HepG2 (cell line): Measurements from ENCODE around the gene RNF149. TPM values are rescaled to one million over a fixed set of nuclear protein-coding genes. Genes with fewer than 3 reads are reported as not detected.
A peak's percentile ranks its signal among the peaks of the same experiment; 100 is the strongest.

ENCODE experiments used
- ARID4A ChIP-seq: sonication (generic); formaldehyde crosslinking; IDR thresholded peaks from 2 replicates; pipeline ENCODE4 v1.5.0; 2020; ENCODE audit warnings: mild to moderate bottlenecking, missing genetic modification reagents, borderline replicate concordance
- ATAD3A ChIP-seq: sonication (generic); formaldehyde crosslinking; IDR thresholded peaks from 2 replicates; pipeline ENCODE4 v1.4.0; 2020; ENCODE audit warnings: missing genetic modification reagents
- CBX1 ChIP-seq: IDR thresholded peaks from one replicate; pipeline ENCODE4 v1.6.1; 2016; ENCODE audit warnings: antibody characterized with exemption, low read depth
- CERS6 ChIP-seq: sonication (generic); formaldehyde crosslinking; IDR thresholded peaks from 2 replicates; pipeline ENCODE4 v1.5.0; 2020; ENCODE audit warnings: missing genetic modification reagents
- FIP1L1 ChIP-seq: fragments of 200-400 bp; formaldehyde crosslinking; IDR thresholded peaks from 2 replicates; pipeline ENCODE4 v1.6.1; 2018; ENCODE audit warnings: low read depth, mild to moderate bottlenecking, low read length, moderate library complexity, borderline replicate concordance; ENCODE audit not compliant: insufficient read depth
- GATAD2A ChIP-seq: IDR thresholded peaks from 2 replicates; pipeline ENCODE4 v1.6.1; 2016
- HNRNPK ChIP-seq: fragments of 200-400 bp; formaldehyde crosslinking; IDR thresholded peaks from 2 replicates; pipeline ENCODE4 v1.6.1; 2018; ENCODE audit warnings: low read length, low read depth, moderate library complexity, mild to moderate bottlenecking; ENCODE audit not compliant: poor library complexity, severe bottlenecking
- HNRNPUL1 ChIP-seq: fragments of 200-400 bp; formaldehyde crosslinking; IDR thresholded peaks from 2 replicates; pipeline ENCODE4 v1.6.1; 2017; ENCODE audit warnings: low read depth, mild to moderate bottlenecking, low read length, moderate library complexity
- MNT ChIP-seq: fragments of 450-650 bp; IDR thresholded peaks from 2 replicates; pipeline ENCODE4 v1.6.1; 2016
- NCOR1 ChIP-seq: fragments of 200-600 bp; sonication (generic); IDR thresholded peaks from 2 replicates; pipeline ENCODE4 v1.7.0; 2017; ENCODE audit warnings: antibody characterized with exemption, low read length, borderline replicate concordance
- RFX3 ChIP-seq: IDR thresholded peaks from 2 replicates; pipeline ENCODE4 v1.6.1; 2016; ENCODE audit warnings: missing biosample characterization, missing genetic modification reagents
- SOX13 ChIP-seq, 3 experiments: fragments of 450-650 bp in 1 of 3; sonication (generic) in 1 of 3; formaldehyde crosslinking in 1 of 3; IDR thresholded peaks in 2 of 3; conservative IDR thresholded peaks in 1 of 3; 2 replicates each; pipeline versions ENCODE4 v1.5.0 to v1.6.1; 2016 to 2020; ENCODE audit warnings: antibody characterized with exemption in 1 of 3, mild to moderate bottlenecking in 1 of 3, missing compliant biosample characterization in 1 of 3, missing genetic modification reagents in 1 of 3, moderate library complexity in 1 of 3
- XBP1 ChIP-seq: sonication (generic); formaldehyde crosslinking; IDR thresholded peaks from 2 replicates; pipeline ENCODE4 v1.5.0; 2020; ENCODE audit warnings: missing genetic modification reagents
- ZBTB42 ChIP-seq: sonication (generic); formaldehyde crosslinking; IDR thresholded peaks from 2 replicates; pipeline ENCODE4 v1.5.0; 2020; ENCODE audit warnings: mild to moderate bottlenecking, missing genetic modification reagents
- ZNF484 ChIP-seq: sonication (generic); formaldehyde crosslinking; IDR thresholded peaks from 2 replicates; pipeline ENCODE4 v1.5.1; 2020; ENCODE audit warnings: mild to moderate bottlenecking, low read depth, missing genetic modification reagents, borderline replicate concordance
- ZNF772 ChIP-seq: sonication (generic); formaldehyde crosslinking; IDR thresholded peaks from 2 replicates; pipeline ENCODE4 v1.5.0; 2020; ENCODE audit warnings: mild to moderate bottlenecking, missing genetic modification reagents
- ZNF841 ChIP-seq: sonication (generic); formaldehyde crosslinking; IDR thresholded peaks from 2 replicates; pipeline ENCODE4 v1.8.1; 2023; ENCODE audit warnings: missing genetic modification reagents, borderline replicate concordance
- polyA plus RNA-seq, 8 experiments: library from polyadenylated mRNA; depleted of rRNA in 3 of 8; stranded (reverse) in 7 of 8; unstranded in 1 of 8; fragments of >200 nt; fragmentation: Illumina TruSeq in 4 of 8; extraction: Trizol in 4 of 8; gene quantifications; 2 replicates each; pipeline versions ENCODE4 v1.2.1 to v1.2.3, GENCODE V29; 2011 to 2016; ENCODE audit warnings: low read depth in 4 of 8, missing spikeins in 1 of 8, mixed read lengths in 1 of 8; ENCODE audit not compliant: insufficient read depth in 1 of 8
- total RNA-seq, 5 experiments: library from RNA; depleted of rRNA; stranded (reverse); fragments of >200 nt; fragmentation: Illumina TruSeq; extraction: Trizol; gene quantifications; 2 replicates each; pipeline ENCODE4 v1.2.3, GENCODE V29; 2016; ENCODE audit warnings: low read depth in 1 of 5
- TF ChIP-seq, protein P1 (sequence below): sonication (generic); formaldehyde crosslinking; IDR thresholded peaks from 2 replicates; pipeline ENCODE4 v1.4.0; 2020; ENCODE audit warnings: mild to moderate bottlenecking, low read depth, missing genetic modification reagents
- TF ChIP-seq, protein P2 (sequence below): sonication (generic); formaldehyde crosslinking; IDR thresholded peaks from 2 replicates; pipeline ENCODE4 v1.8.1; 2022; ENCODE audit warnings: mild to moderate bottlenecking, missing genetic modification reagents

The RNF149 gene
- total and polyA plus RNA-seq, 2 of the 13 experiments (the other 11 are each of a cell fraction or from before 2014, with no cell fraction given): 87.6 to 109 TPM

DNA sequence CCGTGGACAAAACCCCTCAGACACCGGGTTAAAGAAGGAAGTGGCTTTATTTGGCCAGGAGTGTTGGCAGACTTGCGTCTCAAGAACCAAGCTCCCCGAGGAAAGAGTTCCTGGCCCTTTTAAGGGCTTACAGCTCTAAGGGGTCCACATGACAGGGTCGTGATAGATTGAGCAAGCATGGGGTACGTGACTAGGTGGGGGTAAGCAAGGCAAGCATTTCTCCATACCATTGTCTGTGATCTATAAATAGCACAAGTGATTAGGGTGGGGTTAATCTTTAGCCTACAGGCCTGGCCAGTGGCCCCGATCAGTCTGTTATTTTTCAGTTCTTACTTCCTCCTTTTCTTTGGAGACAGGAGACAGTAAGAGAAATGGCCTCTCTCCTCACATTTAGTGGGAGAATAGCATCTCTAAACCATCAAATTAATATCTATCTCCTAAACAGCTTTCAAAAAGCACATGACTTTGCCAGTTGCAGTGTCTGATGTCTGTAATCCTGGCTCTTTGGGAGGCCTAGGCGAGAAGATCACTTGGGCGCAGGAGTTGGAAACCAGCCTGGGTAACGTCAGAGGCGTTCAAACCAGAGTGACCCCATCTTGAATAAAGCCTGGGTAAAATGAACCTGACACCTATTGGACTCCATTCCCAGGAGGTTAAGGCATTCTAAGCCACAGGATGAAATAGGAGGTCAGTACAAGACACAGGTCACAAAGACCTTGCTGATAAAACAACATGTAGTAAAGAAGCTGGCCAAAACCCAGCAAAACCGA lies 74.1 kb downstream of the RNF149 start (continued):
- TF ChIP-seq MNT (no peak), CERS6 (CRISPR knock-in tag) (no peak), GATAD2A (CRISPR knock-in tag) (peak; percentile 81), FIP1L1 (no peak), SOX13 (IDR thresholded peaks at IDR 0.05) (peak; percentile 80), SOX13 (CRISPR knock-in tag; conservative IDR thresholded peaks at IDR 0.05 in 1 of 2, IDR thresholded peaks at IDR 0.05 in 1 of 2) (peak in 1 of 2 experiments; percentile 91; a peak in 2 of 4 replicates), NCOR1 (0 out of 2 replicates have a peak, but pooled peaks have one; percentile 35), ATAD3A (CRISPR knock-in tag) (no peak), HNRNPK (no peak), XBP1 (CRISPR knock-in tag) (no peak), RFX3 (CRISPR knock-in tag) (peak; percentile 26; the same call in 1 of the 2 replicates), ZNF841 (no peak), ZNF772 (CRISPR knock-in tag) (no peak), ZBTB42 (no peak), ARID4A (CRISPR knock-in tag) (no peak; the same call in 1 of the 2 replicates), CBX1 (no peak), HNRNPUL1 (no peak), ZNF484 (no peak)
- TF ChIP-seq, protein P1, sequence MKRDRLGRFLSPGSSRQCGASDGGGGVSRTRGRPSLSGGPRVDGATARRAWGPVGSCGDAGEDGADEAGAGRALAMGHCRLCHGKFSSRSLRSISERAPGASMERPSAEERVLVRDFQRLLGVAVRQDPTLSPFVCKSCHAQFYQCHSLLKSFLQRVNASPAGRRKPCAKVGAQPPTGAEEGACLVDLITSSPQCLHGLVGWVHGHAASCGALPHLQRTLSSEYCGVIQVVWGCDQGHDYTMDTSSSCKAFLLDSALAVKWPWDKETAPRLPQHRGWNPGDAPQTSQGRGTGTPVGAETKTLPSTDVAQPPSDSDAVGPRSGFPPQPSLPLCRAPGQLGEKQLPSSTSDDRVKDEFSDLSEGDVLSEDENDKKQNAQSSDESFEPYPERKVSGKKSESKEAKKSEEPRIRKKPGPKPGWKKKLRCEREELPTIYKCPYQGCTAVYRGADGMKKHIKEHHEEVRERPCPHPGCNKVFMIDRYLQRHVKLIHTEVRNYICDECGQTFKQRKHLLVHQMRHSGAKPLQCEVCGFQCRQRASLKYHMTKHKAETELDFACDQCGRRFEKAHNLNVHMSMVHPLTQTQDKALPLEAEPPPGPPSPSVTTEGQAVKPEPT (CRISPR knock-in tag): no peak
- TF ChIP-seq, protein P2, sequence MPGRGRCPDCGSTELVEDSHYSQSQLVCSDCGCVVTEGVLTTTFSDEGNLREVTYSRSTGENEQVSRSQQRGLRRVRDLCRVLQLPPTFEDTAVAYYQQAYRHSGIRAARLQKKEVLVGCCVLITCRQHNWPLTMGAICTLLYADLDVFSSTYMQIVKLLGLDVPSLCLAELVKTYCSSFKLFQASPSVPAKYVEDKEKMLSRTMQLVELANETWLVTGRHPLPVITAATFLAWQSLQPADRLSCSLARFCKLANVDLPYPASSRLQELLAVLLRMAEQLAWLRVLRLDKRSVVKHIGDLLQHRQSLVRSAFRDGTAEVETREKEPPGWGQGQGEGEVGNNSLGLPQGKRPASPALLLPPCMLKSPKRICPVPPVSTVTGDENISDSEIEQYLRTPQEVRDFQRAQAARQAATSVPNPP (CRISPR knock-in tag): no peak
